ENCODE data around the gene FIGNL2. TPM values are rescaled to one million over a fixed set of nuclear protein-coding genes. Genes with fewer than 3 reads are reported as not detected.
"Not testable (repeated sequence)": the region's sequence is repeated elsewhere in the genome, so short reads cannot be mapped to it uniquely, and the experiment has no call there.

Gene FIGNL2
- total and polyA plus RNA-seq, 7 donors: 0.01 to 0.20 (median 0.17) TPM

DNA sequence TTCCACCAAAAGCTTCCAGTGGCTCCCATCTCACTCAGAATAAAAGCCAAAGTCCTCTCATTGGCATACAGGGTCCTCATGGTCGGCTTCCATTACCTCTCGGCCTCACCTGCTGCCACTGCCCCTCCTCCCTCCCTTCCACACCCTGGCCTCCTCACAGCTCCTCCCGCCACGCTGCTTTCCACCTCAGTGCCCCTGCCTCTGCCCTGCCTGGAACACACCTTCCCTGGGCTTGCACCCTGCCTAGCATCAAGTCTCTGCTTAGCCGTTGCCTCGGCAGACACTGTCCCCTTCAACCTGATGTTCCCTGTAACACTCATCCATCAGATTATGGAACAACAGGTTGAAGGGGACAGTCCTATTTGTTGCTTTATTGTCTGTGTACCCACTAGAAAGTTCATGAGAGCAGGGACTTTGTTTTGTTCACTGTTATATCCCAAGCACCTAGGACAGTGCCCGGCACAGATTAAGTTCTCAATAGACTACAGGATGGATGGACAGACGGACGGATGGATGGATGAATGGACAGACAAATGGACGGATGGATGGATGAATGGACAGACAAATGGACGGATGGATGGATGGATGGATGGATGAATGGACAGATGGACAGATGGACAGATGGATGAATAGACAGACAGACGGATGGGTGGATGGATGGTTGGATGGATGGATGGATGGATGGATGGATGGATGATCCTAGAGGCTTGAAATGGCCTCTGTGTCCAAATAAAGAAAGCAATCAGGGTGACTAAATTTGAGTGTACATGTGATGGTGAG is 14.9 kb downstream of the FIGNL2 start:
- Histone ChIP-seq H3K4me3 (no peak overlapping the region), H3K27me3 (ENCODE audit: insufficient read depth in 3 of 3, low read length in 2 of 3) (peaks cover 0 to 17% (median 1%) of the 10 kb centered on the region in 3 donors), H3K4me1 (no peaks in the 10 kb centered on the region), H3K27ac (no peak overlapping the region), H3K9me3 (no peaks in the 10 kb centered on the region), H3K36me3 (ENCODE audit: insufficient read depth in 1 of 2, low read depth in 1 of 2) (no peaks in the 10 kb centered on the region)
- DNase-seq: no peak
- intact Hi-C loops (cut with DNase I): no loop called here
- WGBS, 3 donors: 64 to 82% (median 74%) methylated on average over 12 of the region's 12 CpGs
- ATAC-seq: no peak
- TF ChIP-seq, protein P1, sequence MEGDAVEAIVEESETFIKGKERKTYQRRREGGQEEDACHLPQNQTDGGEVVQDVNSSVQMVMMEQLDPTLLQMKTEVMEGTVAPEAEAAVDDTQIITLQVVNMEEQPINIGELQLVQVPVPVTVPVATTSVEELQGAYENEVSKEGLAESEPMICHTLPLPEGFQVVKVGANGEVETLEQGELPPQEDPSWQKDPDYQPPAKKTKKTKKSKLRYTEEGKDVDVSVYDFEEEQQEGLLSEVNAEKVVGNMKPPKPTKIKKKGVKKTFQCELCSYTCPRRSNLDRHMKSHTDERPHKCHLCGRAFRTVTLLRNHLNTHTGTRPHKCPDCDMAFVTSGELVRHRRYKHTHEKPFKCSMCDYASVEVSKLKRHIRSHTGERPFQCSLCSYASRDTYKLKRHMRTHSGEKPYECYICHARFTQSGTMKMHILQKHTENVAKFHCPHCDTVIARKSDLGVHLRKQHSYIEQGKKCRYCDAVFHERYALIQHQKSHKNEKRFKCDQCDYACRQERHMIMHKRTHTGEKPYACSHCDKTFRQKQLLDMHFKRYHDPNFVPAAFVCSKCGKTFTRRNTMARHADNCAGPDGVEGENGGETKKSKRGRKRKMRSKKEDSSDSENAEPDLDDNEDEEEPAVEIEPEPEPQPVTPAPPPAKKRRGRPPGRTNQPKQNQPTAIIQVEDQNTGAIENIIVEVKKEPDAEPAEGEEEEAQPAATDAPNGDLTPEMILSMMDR (IDR thresholded peaks at IDR 0.05): no peak

DNA sequence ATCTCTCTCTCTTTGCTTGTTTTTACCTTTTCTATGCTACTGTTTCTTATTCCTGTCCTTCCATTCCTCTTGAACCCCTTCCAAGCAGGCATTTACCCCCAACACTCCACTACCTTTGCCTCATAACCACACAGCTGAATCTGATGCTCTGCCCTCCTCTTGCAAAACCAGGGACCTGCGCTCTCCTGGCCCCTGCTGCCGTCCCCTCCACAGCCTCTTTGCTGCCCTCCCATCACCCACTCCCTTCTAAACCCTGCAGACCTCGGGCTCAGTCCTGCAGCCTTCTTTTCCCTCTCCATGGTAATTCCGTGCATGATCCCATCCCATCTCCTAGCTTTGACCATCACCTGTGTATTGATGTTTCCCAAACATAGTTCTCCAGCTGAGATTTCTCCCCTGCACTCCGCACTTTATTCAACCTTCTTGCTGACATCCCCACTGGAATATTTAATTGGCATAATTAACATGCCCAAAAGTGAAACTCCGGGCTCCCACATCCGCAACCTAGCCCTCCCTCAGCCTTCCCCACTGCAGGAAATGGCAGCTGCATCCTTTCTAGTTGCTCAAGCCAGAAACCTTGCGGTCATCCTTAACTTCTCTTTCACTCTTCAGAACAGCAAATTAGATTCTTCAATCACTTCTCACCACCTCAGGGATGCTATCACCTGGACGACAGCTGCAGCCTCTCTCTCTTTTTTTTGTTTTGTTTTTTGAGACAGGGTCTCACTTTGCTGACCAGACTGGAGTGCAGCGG is 16.0 kb downstream of the FIGNL2 start:
- 39 to 45% (median 40%) methylated on average over 10 of the region's 10 CpGs for WGBS, 3 donors
- no peaks in the 10 kb centered on the region for H3K4me1 ChIP-seq
- TF ChIP-seq, protein P1 (IDR thresholded peaks at IDR 0.05): no peak
- H3K9me3 ChIP-seq: no peaks in the 10 kb centered on the region
- no peak overlapping the region for H3K4me3 ChIP-seq
- intact Hi-C loops (cut with DNase I): no loop called here
- no peak for ATAC-seq
- H3K27ac ChIP-seq: no peak overlapping the region
- H3K36me3 ChIP-seq (ENCODE audit: insufficient read depth in 1 of 2, low read depth in 1 of 2): no peaks in the 10 kb centered on the region
- peaks cover 0 to 21% (median 1%) of the 10 kb centered on the region in 3 donors for H3K27me3 ChIP-seq (ENCODE audit: insufficient read depth in 3 of 3, low read length in 2 of 3)
- no peak for DNase-seq

DNA sequence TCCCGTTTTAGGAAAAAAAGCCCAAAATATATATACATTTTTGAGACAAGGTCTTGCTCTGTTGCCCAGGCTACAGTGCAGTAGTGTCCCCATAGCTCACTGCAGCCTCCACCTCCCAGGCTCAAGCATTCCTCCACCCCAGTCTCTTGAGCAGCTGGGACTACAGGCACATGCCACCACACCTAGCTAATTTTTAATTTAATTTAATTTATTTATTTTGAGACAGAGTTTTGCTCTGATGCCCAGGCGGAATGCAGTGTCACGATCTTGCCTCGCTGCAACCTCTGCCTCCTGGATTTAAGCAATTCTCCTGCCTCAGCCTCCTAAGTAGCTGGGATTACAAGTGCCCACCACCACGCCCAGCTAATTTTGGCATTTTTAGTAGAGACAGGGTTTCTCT is 16.7 kb downstream of the FIGNL2 start:
- H3K4me3 ChIP-seq; H3K36me3 ChIP-seq (ENCODE audit: insufficient read depth in 1 of 2, low read depth in 1 of 2); H3K27ac ChIP-seq; ATAC-seq; DNase-seq; H3K9me3 ChIP-seq; intact Hi-C loops (cut with DNase I); H3K4me1 ChIP-seq: not testable (repeated sequence)
- peaks cover 0 to 21% (median 1%) of the 10 kb centered on the region in 3 donors for H3K27me3 ChIP-seq (ENCODE audit: insufficient read depth in 3 of 3, low read length in 2 of 3)
- WGBS, 3 donors: 69 to 80% (median 78%) methylated on average over 5 of the region's 5 CpGs

DNA sequence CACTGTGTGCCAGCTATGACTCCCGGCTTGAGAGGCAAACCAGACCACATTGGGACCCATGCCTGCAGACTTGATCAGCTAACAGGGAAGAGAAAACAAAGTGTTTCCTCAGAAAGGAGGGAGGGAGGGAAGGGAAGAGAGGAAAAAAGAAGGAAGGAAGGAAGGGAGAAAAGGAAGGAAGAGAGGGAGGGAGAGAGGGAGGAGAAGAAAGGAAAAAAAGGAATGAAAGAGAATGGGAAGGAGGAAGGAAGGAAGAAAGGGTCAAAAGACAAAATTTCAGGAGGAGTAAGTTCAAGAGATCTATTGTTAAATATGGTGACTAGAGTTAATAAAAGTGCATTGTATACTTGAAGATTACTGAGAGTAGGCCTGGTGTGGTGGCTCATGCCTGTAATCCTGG is 18.9 kb downstream of the FIGNL2 start:
- 21 to 53% (median 31%) methylated on average over 1 of the region's 1 CpG for WGBS, 3 donors
- TF ChIP-seq, protein P1 (IDR thresholded peaks at IDR 0.05): no peak
- Histone ChIP-seq H3K9me3 (no peaks in the 10 kb centered on the region), H3K4me1 (no peaks in the 10 kb centered on the region), H3K27me3 (ENCODE audit: insufficient read depth in 3 of 3, low read length in 2 of 3) (peaks cover 0 to 21% (median 0%) of the 10 kb centered on the region in 3 donors), H3K27ac (no peak overlapping the region), H3K36me3 (ENCODE audit: insufficient read depth in 1 of 2, low read depth in 1 of 2) (no peaks in the 10 kb centered on the region), H3K4me3 (no peak overlapping the region)
- no peak for ATAC-seq
- no peak for DNase-seq
- intact Hi-C loops (cut with DNase I): no loop called here

DNA sequence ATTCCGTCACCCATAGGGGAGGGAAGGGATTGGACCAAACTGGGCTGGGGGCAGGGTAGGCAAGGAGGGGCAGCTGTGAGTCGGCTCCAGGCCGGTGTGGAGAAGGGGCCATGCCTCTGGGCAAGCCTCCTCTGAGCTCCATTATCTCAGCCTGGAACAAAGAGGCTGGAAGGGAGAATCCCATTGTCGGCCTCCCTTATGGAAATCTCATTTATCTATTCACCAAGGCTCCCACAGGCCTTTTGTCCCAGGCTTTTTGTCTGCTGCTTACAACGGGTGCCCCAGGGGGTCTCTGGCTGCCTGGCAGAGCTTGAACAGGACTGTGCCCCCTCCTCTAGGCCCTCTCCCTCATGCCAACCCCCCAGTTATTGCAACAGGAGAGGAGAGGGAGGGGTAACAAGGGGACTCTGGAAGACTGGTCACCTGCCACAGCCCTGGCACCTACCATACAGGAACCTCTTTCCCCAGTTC is 19.5 kb downstream of the FIGNL2 start:
- no peak overlapping the region for H3K27ac ChIP-seq
- H3K9me3 ChIP-seq: no peaks in the 10 kb centered on the region
- TF ChIP-seq, protein P1 (IDR thresholded peaks at IDR 0.05): no peak
- DNase-seq (no peak), ATAC-seq (no peak)
- intact Hi-C loops (cut with DNase I): no loop called here
- H3K36me3 ChIP-seq (ENCODE audit: insufficient read depth in 1 of 2, low read depth in 1 of 2): no peaks in the 10 kb centered on the region
- peaks cover 0 to 21% (median 0%) of the 10 kb centered on the region in 3 donors for H3K27me3 ChIP-seq (ENCODE audit: insufficient read depth in 3 of 3, low read length in 2 of 3)
- H3K4me3 ChIP-seq: no peak overlapping the region
- WGBS, 3 donors: 40 to 55% (median 50%) methylated on average over 5 of the region's 5 CpGs
- H3K4me1 ChIP-seq: no peaks in the 10 kb centered on the region

Data from psoas muscle (tissue), 8 donors.